ENCODE results near the gene KLK8.

- TF ChIP-seq NR2C2 (CRISPR knock-in tag; IDR thresholded peaks at IDR 0.05) (no peak), CTCF (IDR thresholded peaks at IDR 0.05) (no peak), KAT7 (CRISPR knock-in tag; IDR thresholded peaks at IDR 0.05; ENCODE audit: borderline replicate concordance) (no peak), NR3C1 (CRISPR knock-in tag; conservative IDR thresholded peaks at IDR 0.05; ENCODE audit: low read depth) (no peak), HMGXB4 (CRISPR knock-in tag; IDR thresholded peaks at IDR 0.05) (no peak), TCF7 (CRISPR knock-in tag; IDR thresholded peaks at IDR 0.05; ENCODE audit: low read depth) (no peak), USF2 (CRISPR knock-in tag; IDR thresholded peaks at IDR 0.05) (no peak), ATF3 (CRISPR knock-in tag; conservative IDR thresholded peaks at IDR 0.05) (no peak), MYBL2 (CRISPR knock-in tag; IDR thresholded peaks at IDR 0.05) (no peak), NFE2L1 (CRISPR knock-in tag; IDR thresholded peaks at IDR 0.05) (no peak), ZNF317 (CRISPR knock-in tag; IDR thresholded peaks at IDR 0.05; ENCODE audit: borderline replicate concordance, low read depth) (no peak), SP1 (CRISPR knock-in tag; conservative IDR thresholded peaks at IDR 0.05) (no peak)
Measured at GRCh38 chr19:50981587-50982146, 19.7 kb downstream of the KLK8 start.

Measured in WTC11 (cell line).